HG02885 (cell line): ENCODE results near the gene JCAD.
"Not testable (repeated sequence)": the region's sequence is repeated elsewhere in the genome, so short reads cannot be mapped to it uniquely, and the experiment has no call there.

Source experiments
- ATAC-seq: cut with Tn5 transposase; IDR thresholded peaks from one replicate; pipeline ENCODE4 v1.9.1; 2021; ENCODE audit warnings: mild to moderate bottlenecking; ENCODE audit not compliant: unreplicated experiment, poor library complexity

Gene JCAD

GRCh38 chr10:30029164-30029871 is 30.1 kb downstream of the JCAD start:
- no peak for ATAC-seq

- ATAC-seq, result no peak
These were observed 30.7 kb downstream of the JCAD start for GRCh38 chr10:30028738-30029030.

- ATAC-seq, result no peak
These were observed 31.2 kb downstream of the JCAD start for GRCh38 chr10:30028006-30028737.

GRCh38 chr10:30027057-30028005 is 32.1 kb downstream of the JCAD start:
- peak; percentile 95 for ATAC-seq

- ATAC-seq, result no peak
These were observed 32.8 kb downstream of the JCAD start for GRCh38 chr10:30026578-30026977.

- no peak for ATAC-seq
These were observed 33.3 kb downstream of the JCAD start for GRCh38 chr10:30026080-30026479.

GRCh38 chr10:30025428-30025827 is 34.0 kb downstream of the JCAD start:
- not testable (repeated sequence) for ATAC-seq

- ATAC-seq, result no peak
These were observed 36.8 kb downstream of the JCAD start for GRCh38 chr10:30022590-30022989.

- no peak for ATAC-seq
These were observed 39.9 kb downstream of the JCAD start for GRCh38 chr10:30019468-30019867.

- no peak for ATAC-seq
These were observed 40.9 kb downstream of the JCAD start for GRCh38 chr10:30018496-30018895.

- no peak for ATAC-seq
These were observed 41.4 kb downstream of the JCAD start for GRCh38 chr10:30017966-30018365.

- no peak for ATAC-seq
These were observed 41.8 kb downstream of the JCAD start for GRCh38 chr10:30017556-30017955.

- no peak for ATAC-seq
These were observed 44.9 kb downstream of the JCAD start for GRCh38 chr10:30014511-30014910.

- no peak for ATAC-seq
These were observed 45.6 kb downstream of the JCAD start for GRCh38 chr10:30013757-30014156.

GRCh38 chr10:30011956-30012647 is 47.3 kb downstream of the JCAD start:
- no peak for ATAC-seq

- no peak for ATAC-seq
These were observed 48.0 kb downstream of the JCAD start for GRCh38 chr10:30011396-30011795.

- ATAC-seq, result no peak
These were observed 52.0 kb downstream of the JCAD start for GRCh38 chr10:30007406-30007805.

GRCh38 chr10:30006410-30006809 is 53.0 kb downstream of the JCAD start:
- no peak for ATAC-seq

- not testable (repeated sequence) for ATAC-seq
These were observed 54.3 kb downstream of the JCAD start for GRCh38 chr10:30005116-30005515.
